VCaP (cell line): ENCODE data around the gene ITGA11.

Source experiments
- H3K27ac ChIP-seq: fragments of 450-650 bp; 2 replicates; pipeline ENCODE4 v1.5.1; 2017
- TF ChIP-seq, protein P1 (sequence below): fragments of 450-650 bp; conservative IDR thresholded peaks from 2 replicates; pipeline ENCODE4 v1.5.1; 2017; ENCODE audit warnings: mild to moderate bottlenecking, moderate library complexity

Gene ITGA11

DNA sequence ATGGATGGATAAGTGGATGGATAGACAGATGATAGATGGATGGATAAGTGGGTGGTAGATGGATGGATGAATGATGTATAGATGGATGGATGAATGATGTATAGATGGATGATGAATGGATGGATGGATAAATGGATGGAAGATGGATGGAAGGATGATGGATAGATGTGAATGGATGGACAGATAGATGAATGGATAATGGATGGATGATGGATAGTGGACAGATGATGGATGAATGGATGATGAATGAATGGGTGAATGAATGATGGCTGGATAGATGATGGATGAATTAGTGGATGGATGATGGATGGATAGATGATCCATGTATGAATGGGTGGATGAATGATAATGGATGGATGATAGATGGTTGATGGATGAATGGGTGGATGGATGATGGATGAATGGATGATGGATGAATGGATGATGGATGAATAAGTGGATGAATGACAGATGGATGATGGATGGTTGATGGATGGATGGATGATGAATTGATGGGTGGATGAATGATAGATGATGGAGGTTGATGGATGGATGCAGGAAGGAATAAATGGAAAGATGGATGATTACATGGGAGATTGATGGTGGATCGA is 69.3 kb downstream of the ITGA11 start:
- H3K27ac ChIP-seq, result no peak overlapping the region
- TF ChIP-seq, protein P1, sequence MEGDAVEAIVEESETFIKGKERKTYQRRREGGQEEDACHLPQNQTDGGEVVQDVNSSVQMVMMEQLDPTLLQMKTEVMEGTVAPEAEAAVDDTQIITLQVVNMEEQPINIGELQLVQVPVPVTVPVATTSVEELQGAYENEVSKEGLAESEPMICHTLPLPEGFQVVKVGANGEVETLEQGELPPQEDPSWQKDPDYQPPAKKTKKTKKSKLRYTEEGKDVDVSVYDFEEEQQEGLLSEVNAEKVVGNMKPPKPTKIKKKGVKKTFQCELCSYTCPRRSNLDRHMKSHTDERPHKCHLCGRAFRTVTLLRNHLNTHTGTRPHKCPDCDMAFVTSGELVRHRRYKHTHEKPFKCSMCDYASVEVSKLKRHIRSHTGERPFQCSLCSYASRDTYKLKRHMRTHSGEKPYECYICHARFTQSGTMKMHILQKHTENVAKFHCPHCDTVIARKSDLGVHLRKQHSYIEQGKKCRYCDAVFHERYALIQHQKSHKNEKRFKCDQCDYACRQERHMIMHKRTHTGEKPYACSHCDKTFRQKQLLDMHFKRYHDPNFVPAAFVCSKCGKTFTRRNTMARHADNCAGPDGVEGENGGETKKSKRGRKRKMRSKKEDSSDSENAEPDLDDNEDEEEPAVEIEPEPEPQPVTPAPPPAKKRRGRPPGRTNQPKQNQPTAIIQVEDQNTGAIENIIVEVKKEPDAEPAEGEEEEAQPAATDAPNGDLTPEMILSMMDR, result no peak

DNA sequence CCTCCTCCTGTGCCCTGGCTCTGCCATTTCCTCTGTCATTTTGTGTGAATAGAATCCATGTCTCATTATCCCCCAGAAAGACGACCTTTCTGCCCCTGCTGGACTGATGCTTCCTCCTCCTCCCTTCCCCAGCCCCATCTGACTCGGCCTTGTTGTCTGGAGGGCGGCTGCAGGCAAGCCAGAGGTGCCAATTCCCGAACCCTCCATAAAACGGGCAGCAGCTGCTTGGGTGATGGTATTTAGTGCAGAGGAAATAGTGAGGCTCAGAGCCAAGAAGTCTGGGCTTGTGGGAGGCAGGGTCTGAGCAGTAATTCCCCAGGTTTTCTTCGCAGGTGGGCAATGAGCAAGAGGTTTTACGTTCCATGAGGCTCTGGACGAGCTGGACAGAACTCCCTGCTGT is 71.2 kb downstream of the ITGA11 start:
- TF ChIP-seq, protein P1, result no peak
- no peak overlapping the region for H3K27ac ChIP-seq

DNA sequence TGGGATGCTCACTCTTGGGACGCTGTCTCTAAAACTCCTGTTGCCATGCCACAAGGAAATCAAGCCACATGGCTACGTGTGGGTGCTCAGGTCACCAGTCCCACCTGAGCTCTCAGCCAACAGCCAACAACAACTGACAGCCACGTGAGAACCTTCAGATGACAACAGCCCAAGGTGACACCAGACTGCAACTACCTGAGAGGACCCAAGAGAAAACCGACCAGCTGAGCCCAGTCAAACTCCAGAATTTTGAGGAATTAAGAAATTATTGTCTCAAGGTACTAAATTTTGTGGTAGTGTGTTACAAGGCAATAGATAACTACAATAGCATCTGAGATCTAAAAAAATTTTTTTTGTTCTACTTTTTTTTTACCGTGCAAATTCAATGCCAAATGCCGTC is 75.2 kb downstream of the ITGA11 start:
- H3K27ac ChIP-seq, result no peak overlapping the region
- TF ChIP-seq, protein P1, result no peak

DNA sequence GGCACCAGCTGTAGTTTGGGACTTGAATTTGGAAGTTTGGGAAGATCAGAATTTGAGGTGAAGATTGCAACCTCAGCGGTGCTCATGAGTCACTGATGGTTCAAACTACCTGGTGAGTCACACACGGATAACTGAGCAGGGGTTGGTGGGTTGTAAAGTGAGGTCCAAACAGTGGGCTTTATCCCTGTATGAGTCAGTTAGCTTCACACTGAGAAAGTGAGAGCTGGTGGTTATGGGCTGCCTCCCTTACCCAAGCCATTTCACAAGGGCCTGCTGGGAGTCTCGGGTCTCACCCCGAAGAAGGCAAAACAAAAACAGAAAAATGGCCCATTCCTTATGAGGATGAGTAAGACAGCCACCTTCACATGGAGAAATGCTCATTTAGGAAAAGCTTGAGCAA is 77.0 kb downstream of the ITGA11 start:
- TF ChIP-seq, protein P1, result no peak

DNA sequence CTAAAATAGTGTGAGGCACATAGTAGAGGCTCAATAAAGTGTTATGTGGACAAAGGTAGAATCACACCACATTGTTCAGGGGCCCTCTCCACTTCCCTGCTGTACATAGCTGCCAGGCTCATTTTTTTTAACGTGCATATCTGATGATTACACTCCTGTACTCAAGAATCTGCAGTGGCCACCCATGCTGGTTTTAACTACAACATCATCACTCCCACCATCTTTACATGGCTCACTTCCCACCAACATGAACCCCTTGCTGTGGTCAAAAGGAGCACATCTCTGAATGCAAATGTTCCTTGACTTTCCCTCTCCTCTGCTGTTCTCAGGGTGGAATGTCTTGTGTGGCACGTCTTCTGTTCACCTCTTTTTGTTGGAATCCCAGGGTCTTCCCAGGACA is 77.7 kb downstream of the ITGA11 start:
- TF ChIP-seq, protein P1, result no peak
- H3K27ac ChIP-seq, result no peak overlapping the region

More for the DNA sequence above, 77.0 kb downstream of the ITGA11 start:
- H3K27ac ChIP-seq, result no peak overlapping the region

DNA sequence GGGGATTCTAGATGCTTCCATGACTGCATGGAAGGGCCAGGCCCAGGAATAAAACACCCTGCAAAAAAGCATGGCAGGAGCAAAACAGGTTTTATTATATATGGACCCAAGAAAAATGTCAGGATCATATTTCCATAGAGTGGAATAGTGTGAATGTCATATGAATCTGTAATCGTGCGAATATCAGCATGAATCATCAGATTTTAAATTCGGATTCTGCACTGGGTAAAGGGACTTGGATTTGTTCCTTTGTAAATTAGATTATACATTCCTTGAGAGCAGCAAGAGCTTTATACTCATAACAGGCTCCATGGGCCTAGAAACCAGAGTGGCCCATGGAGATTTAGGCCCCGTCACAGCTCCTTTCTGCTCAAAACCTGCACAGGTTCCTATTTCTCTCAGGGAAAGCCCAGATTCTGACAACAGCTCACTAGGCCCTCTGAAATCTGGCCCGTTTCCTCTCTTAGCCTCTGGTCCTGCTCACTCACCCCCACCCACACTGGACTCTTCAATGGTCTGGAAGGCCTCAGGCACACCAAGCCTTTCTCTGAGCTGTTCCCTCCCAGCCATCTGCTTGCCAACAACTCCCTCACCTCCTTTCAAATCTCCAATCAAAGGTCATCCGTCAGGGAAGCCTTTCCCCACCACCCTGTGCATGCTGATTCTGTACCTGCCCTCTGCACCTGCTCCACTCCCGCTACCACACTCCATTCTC is 78.4 kb downstream of the ITGA11 start:
- TF ChIP-seq, protein P1, result no peak
- no peak overlapping the region for H3K27ac ChIP-seq

DNA sequence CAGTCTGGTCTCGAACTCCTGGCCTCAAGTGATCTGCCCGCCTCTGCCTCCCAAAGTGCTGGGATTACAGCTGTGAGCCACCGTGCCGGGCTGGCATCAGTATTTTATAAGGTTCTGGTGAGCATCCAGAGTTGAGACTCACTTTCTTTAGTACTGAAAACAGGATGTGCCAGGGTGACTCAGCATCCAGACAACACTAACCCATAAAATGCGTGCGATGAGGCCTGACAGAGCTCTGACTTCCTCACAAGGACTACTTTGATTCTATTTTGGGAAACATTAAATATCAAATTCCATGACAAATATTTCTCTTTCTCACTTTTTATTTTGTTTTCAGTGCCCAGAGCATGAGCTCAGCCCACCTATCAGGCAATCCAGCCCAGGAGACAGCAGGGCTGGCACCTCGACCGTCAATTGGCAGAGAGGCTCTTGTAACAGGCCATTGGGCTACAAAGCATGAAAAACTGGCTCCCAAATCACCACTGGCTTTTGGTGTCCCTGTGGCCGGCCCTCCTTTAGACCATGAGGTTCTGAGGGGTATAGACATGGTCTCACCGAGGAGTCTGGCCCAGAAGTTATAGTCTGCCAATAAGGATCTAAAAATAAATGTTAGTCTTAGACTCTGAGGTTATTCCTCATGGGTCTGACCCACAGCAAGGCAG is 79.4 kb downstream of the ITGA11 start:
- TF ChIP-seq, protein P1, result no peak
- peak overlapping the region; percentile 52 for H3K27ac ChIP-seq
